OCI-LY3 (cell line): ENCODE results near the gene ZFPL1.

Experiments
- CTCF ChIP-seq: fragments of 200-600, 300-600 bp; sonication (generic); IDR thresholded peaks from 2 replicates; pipeline ENCODE4 v1.5.1; 2014; ENCODE audit warnings: antibody characterized with exemption, low read length, low read depth
- EZH2phosphoT487 ChIP-seq: fragments of 200-600 bp; shearing (Covaris generic); IDR thresholded peaks from 2 replicates; pipeline ENCODE4 v1.6.1; 2018; ENCODE audit warnings: antibody characterized with exemption, mixed run types, low read depth

- TF ChIP-seq CTCF: no peak
- no peak for TF ChIP-seq EZH2phosphoT487
Measured at GRCh38 chr11:65087827-65088226, 3.8 kb downstream of the ZFPL1 start.
